HK-2 (cell line): Measurements from ENCODE around the gene CKAP4.

ENCODE experiments used
- DNase-seq: peaks from one replicate; pipeline ENCODE4 v3.0.0-alpha.2; 2018; ENCODE audit not compliant: unreplicated experiment

Gene CKAP4

GRCh38 chr12:106197906-106198623, 49.8 kb downstream of the CKAP4 start:
- DNase-seq: no peak

GRCh38 chr12:106195621-106196027, 52.2 kb downstream of the CKAP4 start:
- DNase-seq: no peak

GRCh38 chr12:106194351-106194750, 53.5 kb downstream of the CKAP4 start:
- no peak for DNase-seq

- no peak for DNase-seq
Observed at GRCh38 chr12:106193394-106194215, 54.2 kb downstream of the CKAP4 start.

GRCh38 chr12:106192659-106193393, 55.0 kb downstream of the CKAP4 start:
- DNase-seq: no peak

- DNase-seq: no peak
Observed at GRCh38 chr12:106190581-106190980, 57.2 kb downstream of the CKAP4 start.

- DNase-seq: no peak
Observed at GRCh38 chr12:106189341-106189740, 58.5 kb downstream of the CKAP4 start.

GRCh38 chr12:106188256-106188655, 59.6 kb downstream of the CKAP4 start:
- no peak for DNase-seq
